ENCODE measurements around the gene CHRNA4.

- no peak for TF ChIP-seq CTCF (conservative IDR thresholded peaks at IDR 0.05 in 1 of 2, IDR thresholded peaks at IDR 0.05 in 1 of 2; ENCODE audit: low read depth in 1 of 2, low read length in 2 of 2)
- no peak for TF ChIP-seq EZH2 (IDR thresholded peaks at IDR 0.05; ENCODE audit: low read length, missing control alignments)
Observed at GRCh38 chr20:63348828-63349515, 12.2 kb downstream of the CHRNA4 start.

All from fibroblast of lung (primary cell).